Urothelium cell line (cell line): ENCODE measurements around the gene C19orf44.
A peak's percentile ranks its signal among the peaks of the same experiment; 100 is the strongest.
"Not testable (repeated sequence)": the region's sequence is repeated elsewhere in the genome, so short reads cannot be mapped to it uniquely, and the experiment has no call there.

ENCODE experiments used
- DNase-seq: peaks from one replicate; pipeline ENCODE4 v3.0.0; 2011; ENCODE audit warnings: low spot score, mixed read lengths
- FAIRE-seq: peaks from 2 replicates; lab custom pipeline; 2011; peaks lifted over from hg19 to GRCh38; lab: Jason Lieb, UNC

The C19orf44 gene

GRCh38 chr19:16495982-16496612 lies at the start of gene C19orf44, which contains the start of gene CALR3:
Gene C19orf44, plus strand, starts transcription at chr19:16496394. Its CDS starts 4,399 bp downstream, at chr19:16500793.
Gene CALR3, minus strand, starts transcription at chr19:16496167. Its CDS starts 38 bp downstream, at chr19:16496129.
- no peak for FAIRE-seq

GRCh38 chr19:16446724-16447368 lies 49.3 kb upstream of the C19orf44 start:
- FAIRE-seq (no peak), DNase-seq (no peak)

More at GRCh38 chr19:16495982-16496612, at the start of gene C19orf44, which contains the start of gene CALR3:
- peak; percentile 93 for DNase-seq

DNA sequence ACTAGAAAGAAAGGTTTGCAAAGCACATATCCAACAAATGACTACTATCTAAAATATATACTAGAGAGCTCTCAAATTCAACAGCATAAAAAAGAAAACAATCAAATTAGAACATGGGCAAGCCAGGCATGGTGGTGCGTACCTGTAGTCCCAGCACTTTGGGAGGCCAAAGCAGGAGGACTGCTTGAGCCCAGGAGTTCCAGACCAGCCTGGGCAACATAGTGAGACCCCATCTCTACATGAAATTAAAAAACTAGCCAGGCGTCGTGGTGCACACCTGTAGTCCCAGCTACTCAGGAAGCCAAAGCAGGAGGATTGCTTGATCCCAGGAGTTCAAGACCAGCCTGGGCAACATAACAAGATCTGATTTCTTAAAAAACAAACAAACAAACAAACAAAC lies 47.3 kb upstream of the C19orf44 start:
- not testable (repeated sequence) for DNase-seq, FAIRE-seq

DNA sequence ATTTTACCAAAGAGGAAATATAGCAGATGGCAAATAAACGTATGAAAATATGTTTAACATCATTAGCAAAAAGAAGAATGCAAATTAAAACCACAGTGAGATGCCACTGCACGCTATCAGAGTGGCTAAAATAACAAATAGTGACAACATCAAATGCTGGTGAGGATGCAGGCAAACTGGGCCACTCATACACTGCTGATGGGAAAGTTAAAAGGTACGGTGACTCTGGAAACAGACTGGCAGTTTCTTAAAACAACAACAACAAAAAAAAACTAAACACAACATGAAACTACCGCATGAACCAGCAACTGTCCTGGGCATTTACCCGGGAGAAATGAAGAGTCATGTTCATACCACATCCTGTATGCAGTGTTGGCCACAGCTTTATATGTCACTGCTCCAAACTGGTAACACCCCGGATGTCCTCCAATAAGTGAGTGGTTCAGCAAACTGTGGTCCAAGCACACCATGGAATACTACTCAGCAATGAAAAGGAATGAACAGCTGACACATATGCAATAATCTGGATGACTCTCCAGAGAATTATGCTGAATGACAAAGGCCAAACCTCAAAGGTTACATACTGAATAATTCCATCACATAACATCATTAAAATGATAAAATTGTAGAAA lies 46.7 kb upstream of the C19orf44 start:
- no peak for FAIRE-seq
- no peak for DNase-seq

GRCh38 chr19:16452325-16452724 lies 43.9 kb upstream of the C19orf44 start:
- DNase-seq = no peak
- no peak for FAIRE-seq

GRCh38 chr19:16454351-16454918 lies 41.8 kb upstream of the C19orf44 start:
- no peak for FAIRE-seq
- DNase-seq = no peak

DNA sequence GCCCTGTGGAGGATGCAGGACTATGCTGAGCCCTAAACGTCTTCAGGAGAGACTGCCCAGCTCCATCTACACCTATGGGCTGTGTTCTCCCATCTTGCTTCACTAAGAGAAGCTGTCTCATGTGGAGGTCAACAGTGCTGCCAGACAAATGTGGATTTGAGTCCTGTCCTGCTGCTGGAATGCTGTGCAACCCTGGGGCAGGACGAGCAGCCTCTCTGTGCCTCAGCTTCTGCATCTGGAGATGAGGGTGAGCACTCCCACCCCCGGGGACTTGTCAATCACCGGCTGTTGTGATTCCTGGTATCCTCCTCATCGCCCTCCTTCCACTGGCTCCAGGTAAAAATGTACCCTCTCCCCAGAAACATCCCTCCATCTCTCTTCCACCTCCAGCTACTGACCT lies 40.7 kb upstream of the C19orf44 start:
- DNase-seq = no peak
- no peak for FAIRE-seq

DNA sequence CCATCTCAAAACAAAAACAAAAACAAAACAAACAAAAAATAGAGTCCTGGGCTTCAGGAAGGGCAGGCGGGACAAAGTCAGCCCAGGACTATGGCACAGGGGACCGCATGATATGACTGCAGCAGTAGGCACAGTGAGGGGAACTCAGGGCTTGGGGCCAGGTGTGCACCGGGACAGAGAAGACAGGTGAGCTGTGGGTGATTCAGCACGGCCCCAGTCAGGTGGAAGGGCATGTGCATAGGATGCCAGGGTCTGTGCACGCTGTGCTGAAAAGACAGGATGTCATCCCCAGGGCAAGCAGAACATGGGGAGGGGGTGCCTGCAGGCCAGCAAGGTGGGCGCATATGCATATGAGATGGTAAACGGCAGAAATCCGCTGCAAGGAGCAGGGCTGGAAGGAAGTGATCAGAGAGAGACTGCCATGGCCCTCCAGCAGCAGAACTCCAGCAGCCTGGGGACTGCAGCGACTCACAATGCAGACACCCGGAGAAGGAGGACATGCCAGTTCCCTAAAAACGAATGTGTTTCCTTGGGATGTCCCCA lies 39.5 kb upstream of the C19orf44 start:
- DNase-seq (no peak), FAIRE-seq (no peak)

DNA sequence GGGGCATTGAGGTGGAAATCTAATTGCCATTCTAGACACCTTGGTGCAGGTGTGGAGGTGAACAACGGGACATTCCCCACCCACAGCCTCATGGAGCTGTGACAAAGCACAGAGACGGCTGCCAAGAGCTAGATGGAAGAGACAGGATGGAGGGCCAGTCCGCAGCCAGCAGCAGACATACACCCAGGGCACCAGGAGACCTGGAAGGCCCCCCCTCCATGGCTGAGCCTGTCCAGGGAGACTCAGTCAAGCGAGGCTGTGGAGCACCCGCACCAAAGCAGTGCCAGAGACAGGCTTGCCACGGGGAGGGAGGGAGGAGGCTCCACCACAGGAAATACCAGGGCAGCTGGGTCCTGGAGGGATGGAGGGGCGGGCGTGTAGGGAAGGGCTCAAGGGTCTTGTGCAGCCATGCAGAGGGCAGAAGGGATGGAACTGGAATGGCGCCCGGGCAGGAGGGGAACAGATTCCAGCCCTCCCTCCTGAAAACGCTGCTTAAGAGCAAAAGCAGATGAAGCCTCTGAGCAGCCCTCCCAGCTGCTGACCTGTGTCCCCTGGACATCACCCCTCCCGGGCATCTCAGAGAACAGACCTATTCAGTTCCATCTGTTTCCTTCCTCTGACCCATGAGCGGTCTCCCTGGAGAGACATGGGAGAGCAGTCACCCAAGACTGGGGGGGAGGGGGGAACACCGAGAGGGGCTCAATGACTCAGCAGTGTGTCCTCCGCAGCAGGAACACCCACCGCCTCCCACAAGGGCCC lies 38.8 kb upstream of the C19orf44 start:
- FAIRE-seq = no peak

GRCh38 chr19:16457954-16458331 lies 38.3 kb upstream of the C19orf44 start:
- DNase-seq (no peak), FAIRE-seq (no peak)

More for the DNA sequence above, 38.8 kb upstream of the C19orf44 start:
- DNase-seq = no peak

GRCh38 chr19:16458391-16459341 lies 37.5 kb upstream of the C19orf44 start:
- FAIRE-seq = no peak
- no peak for DNase-seq

- FAIRE-seq (no peak), DNase-seq (no peak)
Observed at GRCh38 chr19:16459680-16460079, 36.5 kb upstream of the C19orf44 start.

DNA sequence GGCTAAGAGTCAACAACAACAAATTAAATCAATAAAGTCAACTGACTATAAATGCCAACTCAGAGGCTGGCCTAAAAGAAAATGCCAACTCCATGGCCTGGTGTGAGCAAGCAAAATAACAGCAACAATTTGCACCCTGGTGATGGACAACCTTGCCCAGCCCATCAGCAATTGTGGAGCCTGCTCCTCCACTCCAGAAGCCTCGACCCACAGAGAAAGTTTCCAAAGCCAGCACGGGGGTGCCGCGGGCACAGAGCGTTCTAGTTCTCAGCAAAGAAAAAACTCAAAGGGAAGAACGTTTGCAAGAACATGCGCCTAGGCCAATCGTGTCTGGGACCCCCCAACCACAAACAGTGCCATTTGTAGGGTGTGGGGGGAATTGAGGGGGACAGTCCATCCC lies 35.7 kb upstream of the C19orf44 start:
- no peak for DNase-seq
- no peak for FAIRE-seq

DNA sequence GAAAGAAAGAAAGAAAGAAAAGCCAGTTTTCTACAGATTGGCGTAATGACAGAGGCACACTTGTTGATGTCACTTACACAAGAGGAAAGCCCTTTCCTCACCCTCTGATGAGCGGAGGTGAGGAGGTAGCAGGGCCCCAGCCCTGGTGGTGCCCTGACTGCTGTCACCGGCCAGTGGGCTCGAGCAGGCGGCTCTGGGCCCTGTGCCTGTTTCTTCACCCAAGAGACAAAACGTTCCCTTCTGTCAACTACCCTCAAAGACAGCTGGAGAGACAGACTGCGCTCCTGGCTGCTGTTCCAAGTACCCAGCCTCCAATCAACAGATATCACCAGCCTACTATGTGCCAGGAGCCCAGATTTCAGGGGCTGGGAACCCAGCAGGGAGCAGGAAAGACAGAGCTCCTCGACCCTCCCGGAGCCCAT lies 34.6 kb upstream of the C19orf44 start:
- DNase-seq = no peak
- no peak for FAIRE-seq

- DNase-seq (no peak), FAIRE-seq (no peak)
Observed at GRCh38 chr19:16462757-16463250, 33.4 kb upstream of the C19orf44 start.

- FAIRE-seq = no peak
- DNase-seq = no peak
Observed at GRCh38 chr19:16463341-16463990, 32.7 kb upstream of the C19orf44 start.

DNA sequence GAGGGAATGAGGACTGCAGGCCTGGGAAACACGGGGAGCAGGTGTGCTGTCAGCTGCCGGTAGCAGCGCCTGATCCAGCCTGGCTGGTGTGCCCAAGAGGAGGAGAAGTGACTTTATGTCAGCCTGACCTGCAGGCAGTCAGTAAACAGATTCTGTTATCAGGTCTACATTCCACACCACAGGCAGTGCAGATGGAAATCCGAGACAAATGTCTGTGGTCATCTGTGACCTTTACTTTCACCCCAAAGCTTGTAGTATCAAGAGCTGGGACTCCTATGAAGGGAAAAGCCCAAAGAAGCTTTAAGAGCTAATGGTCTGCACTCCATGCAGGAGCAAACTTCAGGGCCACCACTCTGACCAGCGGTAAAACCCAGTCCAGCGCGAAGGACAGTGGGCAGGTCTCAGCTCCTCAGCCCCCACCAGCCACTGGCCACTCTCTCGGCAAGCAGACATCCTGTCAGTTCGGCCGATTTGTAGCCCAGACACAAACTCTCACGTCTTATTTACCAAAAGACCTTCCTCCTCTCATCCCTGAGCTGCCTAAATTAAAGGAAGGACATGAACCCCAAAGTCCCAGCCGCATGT lies 32.1 kb upstream of the C19orf44 start:
- DNase-seq (no peak), FAIRE-seq (no peak)

- DNase-seq (no peak), FAIRE-seq (no peak)
Observed at GRCh38 chr19:16465239-16465638, 31.0 kb upstream of the C19orf44 start.
